Stimulated activated CD4-positive, alpha-beta T cell treated with anti-CD3 and anti-CD28 coated beads, TNF-alpha, amount 100 ng/mL, for 24 hours (primary cell): ENCODE results near the gene TAF4.
"Not testable (repeated sequence)": the region's sequence is repeated elsewhere in the genome, so short reads cannot be mapped to it uniquely, and the experiment has no call there.

Source experiments
- DNase-seq, 3 experiments: peaks; one replicate each; pipeline ENCODE4 v3.0.0-alpha.2; 2020; ENCODE audit warnings: low read depth in 3 of 3

TAF4 gene

DNA sequence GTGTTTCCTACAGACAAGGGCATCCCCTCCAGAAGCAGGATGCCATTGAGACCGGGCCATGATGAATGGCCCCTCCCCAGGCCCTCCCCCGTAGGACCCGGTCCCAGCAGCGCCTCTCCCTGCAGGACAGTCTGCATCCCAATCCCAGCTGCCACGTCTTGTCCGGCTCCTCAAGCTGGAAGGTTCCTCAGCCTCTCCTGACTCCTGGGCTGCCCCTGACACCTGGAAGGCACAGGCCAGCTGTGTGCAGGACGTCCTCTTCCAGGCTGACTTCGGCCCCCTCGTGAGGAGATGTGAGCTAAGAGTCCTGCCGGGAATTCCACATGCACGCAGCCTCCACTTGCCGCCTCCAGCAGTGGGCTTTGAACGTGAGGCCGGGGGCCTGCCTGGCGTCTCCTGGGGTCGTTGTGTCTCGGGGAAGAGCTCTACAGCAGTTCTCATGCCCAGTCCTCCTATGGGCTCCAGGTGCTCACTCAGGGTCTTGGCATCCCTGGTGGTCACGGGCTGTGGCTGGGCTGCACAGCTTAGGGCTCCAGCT lies 64.4 kb downstream of the TAF4 start:
- DNase-seq: no peak

DNA sequence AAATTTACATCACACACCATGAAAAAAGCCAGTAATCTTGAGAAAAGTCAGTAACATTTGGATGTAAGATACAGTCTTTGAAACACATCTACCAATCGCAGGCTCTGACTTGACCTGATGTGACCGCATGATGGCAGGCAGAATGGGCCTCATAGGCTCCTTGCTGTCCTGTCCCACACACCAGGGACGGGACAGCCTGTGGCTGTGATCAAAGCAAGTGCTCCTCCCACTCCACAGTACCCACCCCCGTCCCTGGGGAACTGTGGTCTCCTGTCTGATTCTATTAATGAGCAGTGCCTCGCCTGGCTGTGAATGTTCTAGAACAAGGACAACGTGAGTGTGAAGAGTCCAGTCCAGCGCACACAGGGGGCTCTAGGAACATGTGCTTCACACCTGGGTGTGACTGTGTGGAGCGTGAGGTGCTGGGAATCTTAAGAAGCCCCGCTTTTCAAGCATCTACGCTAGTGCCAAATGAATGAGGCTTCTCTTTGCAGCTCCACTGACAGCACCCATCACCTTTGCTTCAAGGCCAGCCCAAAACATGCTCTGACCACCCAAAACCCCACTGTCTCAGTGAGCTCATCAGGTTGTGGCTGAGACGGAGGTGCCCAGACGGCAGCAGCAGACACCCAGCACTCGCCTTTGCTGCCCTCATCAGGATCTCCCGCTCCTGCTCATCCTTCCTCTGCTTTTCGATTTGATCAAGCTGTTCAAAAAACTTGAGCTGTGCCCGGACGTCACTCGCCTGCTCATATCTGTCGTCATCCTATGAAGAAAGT lies 67.1 kb downstream of the TAF4 start:
- no peak for DNase-seq

DNA sequence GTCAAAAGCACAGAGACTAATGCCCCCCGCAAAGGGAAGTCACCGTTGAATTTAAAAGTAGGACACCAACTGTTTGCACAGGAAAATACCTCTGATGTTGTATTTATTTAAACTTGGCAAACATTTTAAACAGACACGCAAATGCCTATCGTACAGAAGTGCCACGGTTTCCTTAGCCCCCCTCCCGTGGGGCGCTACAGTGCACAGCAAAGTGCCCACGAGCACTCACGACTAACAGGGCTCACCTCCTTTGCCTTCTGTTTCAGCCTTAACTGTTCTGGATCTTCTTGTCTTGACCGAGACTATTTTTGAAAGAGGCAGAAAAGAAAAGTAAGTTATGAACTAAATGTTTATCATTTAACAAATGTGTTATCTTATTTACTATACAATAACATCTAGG lies 67.8 kb downstream of the TAF4 start:
- DNase-seq: no peak

DNA sequence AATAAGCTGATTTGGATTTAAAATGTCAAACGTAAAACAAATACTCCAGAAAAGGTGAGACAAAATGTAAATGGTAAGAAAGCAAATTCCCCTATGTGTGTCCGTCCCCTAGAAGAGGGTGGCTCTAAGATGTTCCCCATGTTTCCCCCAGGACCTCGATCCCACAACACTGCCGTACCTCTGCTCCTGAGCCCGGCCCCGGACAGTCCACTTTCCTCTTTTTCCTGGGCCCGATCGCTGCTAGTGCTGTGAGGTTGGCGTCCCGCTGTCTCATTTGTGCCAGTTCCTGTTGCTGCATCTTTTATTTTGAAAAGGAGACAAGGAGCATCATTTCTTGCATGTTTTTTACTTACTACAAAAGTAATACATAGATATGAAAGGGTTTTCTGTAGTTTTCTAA lies 68.3 kb downstream of the TAF4 start:
- DNase-seq: no peak

DNA sequence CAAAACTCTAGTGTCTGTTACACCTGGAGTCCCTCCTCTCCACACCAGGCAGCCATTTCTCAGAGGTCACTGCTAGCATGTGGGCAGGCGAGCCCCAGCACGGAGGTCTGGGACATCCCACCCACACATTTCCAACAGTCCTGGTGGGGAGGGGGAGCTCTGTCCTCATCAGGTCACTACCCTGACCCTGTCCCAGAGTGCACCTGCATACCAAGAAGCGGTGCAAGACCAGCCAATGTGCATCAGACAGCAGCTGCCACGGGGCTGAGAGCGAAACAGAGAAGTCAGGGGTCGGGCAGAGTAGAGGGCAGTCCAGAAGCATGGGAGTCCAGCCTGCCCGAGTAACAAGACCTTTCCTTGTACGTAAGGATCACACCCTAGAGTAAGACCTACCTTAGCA lies 71.1 kb downstream of the TAF4 start:
- DNase-seq: no peak

DNA sequence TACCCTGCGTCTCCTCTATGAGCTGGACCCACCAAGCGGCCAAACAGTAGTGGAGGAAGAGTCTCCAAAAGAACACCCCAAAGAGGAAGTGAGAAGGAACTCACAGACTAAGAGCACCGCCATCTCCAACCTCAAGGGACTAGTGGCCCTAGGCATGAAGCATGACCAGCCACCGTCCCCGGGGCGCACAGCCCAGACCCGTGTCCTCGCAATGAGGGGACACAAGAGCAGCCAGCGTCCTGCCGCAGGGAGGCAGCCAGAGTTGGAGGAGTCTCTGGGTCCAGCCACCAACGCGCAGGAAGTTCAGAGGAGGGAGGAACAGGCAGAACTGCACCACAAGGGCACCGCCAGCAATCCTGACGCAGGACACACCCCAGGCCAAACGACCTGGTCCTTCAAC lies 72.6 kb downstream of the TAF4 start:
- DNase-seq: no peak

DNA sequence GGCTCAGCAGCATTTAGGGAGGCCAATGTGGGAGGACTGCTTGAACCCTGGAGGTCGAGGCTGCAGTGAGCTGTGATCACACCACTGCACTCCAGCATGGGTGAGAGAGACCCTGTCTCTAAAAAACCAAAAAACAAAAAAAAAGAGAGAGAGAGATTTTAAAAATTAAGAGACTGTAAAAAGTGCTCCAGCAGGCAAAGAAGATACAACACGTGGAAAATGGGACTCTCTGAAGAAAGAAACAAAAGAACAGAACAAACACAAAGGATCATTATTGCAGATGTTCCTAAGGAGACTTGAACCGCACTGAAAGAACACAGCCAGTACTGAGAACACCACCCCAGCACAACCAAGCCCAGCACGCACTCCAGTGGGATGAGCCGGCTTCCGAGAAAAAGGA lies 74.2 kb downstream of the TAF4 start:
- no peak for DNase-seq

DNA sequence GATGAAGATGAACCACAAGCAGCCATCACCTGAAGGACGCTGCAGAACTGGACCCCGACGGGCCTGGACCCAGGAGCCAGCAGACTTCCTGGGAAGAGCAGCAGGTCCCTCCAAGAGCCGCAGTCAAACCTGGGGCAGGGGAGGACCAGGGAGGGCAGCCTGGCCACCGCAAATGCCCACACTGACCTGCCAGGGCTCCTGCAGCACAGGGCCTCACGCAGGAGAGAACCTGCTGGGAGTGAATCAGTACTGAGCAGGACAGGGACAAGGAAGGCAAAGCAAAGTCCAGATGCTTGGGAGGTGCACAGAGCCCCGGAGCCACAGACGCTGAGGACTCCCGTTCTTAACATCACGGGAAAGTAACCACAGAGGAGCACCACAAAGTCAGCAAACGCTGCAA lies 75.2 kb downstream of the TAF4 start:
- no peak for DNase-seq

DNA sequence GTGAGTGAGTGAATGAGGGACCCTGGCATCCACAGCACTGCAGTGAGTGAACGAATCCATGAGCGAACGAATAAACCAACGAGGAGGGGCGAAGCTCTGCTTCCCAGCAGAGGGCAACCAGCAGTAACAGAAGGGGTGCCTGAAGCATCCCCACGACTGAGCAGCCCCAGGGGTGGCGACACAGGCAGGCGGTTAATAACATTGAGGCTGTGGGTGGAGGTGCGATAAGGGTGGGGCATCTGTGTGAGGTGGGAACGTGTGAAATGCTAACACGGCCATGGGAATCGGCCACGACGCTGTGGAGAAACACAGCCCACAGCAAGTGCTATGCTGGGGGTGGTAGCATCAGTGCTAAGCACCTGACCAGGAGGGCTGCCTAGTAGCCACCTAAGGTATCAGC lies 75.9 kb downstream of the TAF4 start:
- DNase-seq: no peak

DNA sequence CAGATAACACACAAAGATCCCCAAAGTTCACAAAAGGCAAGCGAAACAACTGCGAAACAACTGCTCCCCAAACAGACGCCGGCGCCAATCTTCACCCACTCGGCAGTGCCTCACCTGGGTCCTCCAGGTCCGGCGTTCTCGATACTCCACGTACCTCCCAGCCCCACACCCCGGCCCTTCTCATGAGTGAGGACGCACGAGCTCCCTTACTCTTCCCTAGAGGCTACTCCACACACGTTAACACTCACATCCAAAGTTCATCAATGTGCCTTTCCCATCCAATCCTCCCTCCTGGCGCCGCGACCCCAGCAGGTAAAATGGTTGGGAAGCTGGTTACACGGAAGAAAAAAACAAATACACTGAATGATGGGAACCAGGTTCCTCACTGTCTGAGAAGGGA lies 77.0 kb downstream of the TAF4 start:
- DNase-seq: no peak

DNA sequence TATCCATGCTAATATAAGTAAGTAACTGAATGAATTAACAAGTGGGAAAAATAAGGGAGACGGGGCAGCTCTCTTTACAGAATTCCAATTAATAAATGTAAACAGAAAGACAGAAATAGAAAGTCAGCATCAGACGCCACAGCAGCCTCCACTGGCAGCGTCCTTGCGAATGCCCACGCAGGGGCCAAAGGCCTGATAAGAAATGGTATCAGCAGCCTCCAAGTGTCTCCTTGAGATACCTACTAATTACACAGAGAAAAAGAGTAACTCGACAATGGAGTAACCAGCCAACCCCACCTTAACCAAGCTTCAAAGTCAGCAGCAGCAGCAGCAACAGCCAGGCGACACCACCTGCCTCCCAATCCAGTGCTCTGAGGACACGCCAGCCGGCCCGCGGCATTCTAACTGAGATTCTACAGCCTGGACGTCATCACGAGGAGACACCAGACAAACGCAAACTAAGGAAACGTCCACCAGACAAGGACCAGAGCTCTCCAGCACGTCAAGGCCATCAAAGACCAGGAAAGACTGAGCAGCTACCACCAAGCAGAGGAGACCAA lies 78.8 kb downstream of the TAF4 start:
- no peak for DNase-seq

DNA sequence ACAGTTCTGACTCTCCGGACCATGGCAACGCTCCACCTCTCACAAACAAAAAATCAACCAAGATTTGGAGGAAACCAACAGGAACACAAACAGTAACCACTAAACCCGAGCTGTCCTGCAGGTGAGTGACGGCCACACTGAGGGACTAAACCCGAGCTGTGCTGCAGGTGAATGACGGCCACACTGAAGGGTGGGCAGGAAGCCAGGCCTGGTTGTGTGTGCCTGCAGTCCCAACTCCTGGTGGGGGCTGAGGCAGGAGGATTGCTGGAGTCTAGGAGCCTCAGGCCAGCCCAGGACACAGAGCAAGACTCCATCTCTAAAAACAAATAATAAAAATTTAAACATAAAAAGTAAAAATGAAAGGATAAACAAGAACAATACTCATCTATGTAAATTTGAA lies 80.6 kb downstream of the TAF4 start:
- DNase-seq: no peak

DNA sequence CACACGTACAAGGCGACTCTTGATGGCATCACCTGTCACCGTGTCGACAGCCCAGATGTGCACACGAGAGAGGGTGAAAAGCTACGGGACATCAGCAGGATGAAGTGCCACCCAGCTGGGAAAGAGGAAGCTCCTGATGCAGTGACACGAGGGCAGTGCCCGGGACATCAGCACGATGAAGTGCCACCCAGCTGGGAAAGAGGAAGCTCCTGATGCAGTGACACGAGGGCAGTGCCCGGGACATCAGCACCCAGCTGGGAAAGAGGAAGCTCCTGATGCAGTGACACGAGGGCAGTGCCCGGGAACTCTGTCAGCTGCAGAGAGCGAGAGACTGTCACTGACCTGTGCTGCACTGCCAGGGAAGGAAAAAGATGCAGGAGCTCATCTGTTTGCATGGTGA lies 81.2 kb downstream of the TAF4 start:
- DNase-seq: not testable (repeated sequence)

DNA sequence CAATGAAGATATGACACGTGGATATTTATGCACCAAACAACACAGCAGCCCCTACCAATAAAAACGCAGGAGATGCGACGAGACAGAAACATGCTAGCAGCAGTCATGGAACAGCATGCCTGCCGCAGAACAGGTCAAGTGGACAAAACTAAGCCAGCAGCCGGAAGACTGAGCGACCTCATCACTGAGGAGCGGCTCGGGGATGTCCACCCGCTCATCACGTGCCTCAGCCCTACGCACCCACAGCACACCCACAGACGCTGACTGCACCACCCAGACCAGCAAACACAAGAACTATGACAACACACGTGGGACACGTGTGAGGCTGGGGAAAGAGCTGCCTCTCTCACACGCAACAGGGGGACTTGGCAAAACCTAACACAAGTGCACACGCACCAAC lies 81.7 kb downstream of the TAF4 start:
- no peak for DNase-seq

DNA sequence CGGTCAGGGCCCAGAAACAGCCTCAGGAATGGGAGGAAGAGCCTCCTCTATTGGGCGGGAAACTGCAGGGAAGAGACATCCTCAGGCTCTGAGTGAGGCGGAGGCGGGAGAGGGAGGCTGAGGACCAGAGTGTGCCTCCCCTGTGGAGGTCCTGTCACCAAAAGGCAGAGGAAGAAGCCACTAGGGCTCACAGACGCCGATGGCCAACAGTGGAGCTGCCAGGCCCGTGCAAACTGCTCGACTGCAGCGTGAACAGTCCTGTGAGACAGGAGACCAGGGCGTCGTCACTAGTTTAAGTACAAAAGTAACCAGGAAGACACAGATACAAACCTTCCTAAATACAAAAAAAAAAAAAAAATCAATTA lies 82.7 kb downstream of the TAF4 start:
- DNase-seq: no peak

DNA sequence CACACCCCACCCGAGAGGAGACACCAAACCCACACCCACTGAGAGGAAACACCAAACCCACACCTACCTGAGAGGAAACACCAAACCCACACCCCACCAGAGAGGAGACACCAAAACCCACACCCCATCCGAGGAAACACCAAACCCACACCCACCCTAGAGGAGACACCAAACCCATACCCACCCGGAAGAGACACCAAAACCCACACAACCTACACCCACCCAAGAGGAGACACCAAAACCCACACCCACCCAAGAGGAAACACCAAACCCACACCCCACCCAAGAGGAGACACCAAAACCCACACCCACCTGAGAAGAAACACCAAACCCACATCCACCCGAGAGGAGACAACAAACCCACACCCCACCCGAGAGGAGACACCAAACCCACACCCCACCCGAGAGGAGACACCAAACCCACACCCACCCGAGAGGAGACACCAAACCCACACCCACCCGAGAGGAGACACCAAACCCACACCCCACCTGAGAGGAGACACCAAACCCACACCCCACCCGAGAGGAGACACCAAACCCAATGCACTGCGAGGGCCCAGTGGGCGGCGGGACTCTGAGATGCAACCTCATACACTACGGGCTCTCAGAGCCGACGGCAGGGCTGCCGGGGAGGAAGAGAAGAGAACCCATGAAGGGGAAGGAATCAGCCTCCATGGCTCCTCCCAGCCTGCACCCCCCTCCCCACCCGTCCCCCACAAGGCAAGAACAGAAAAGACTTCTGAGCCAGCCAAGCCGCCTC lies 83.3 kb downstream of the TAF4 start:
- no peak for DNase-seq

DNA sequence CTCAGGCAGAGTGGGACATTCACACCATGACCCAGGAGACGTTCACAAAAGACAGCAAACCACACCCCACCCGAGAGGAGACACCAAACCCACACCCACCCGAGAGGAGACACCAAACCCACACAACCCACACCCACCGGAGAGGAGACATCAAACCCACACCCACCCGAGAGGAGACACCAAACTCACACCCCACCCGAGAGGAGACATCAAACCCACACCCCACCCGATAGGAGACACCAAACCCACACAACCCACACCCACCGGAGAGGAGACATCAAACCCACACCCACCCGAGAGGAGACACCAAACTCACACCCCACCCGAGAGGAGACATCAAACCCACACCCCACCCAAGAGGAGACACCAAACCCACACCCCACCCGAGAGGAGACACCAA lies 84.0 kb downstream of the TAF4 start:
- DNase-seq: not testable (repeated sequence)

DNA sequence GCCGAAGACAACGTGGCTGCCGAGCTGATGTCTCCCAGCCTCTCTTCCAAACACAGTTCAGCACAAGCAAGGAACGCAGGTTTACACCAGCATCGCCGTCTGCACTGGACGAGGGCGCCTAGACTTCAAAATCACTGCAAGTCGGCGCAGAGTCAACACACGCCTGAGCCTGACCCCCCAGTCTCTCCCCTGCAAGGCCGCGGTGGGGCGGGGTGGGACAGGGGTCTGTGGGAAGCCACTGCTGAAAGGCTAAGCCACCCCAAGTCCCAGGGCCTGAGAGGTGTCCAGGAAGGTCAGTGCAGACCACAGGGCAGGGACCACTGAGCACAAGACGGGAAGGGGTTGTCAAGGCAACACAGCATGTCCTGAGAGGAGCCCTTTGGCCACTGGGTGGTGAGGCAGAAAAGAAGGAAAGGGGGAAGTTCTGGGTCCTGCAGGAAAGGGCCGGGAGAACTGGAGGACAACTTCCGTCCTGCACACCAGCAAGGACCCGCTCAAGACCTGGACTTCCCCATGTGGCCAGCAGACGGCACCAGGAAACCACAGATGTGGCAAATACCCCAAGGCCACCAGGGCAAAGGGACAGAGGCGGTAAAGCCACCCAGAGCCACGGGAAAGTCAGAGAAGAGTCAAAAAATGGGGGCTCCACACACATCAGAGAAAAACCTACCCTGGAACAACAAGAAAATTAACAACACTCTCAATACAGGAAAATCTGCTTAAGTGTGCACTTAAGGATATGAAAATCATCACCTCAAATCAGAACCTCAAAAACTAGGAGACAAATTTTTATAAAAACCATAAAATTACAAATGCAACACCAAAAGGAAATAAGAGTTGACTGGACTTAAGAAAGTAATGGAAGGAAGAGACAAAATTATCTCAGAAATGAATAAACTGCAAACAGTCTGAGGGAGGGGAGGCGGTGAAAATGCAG lies 84.8 kb downstream of the TAF4 start:
- no peak for DNase-seq

DNA sequence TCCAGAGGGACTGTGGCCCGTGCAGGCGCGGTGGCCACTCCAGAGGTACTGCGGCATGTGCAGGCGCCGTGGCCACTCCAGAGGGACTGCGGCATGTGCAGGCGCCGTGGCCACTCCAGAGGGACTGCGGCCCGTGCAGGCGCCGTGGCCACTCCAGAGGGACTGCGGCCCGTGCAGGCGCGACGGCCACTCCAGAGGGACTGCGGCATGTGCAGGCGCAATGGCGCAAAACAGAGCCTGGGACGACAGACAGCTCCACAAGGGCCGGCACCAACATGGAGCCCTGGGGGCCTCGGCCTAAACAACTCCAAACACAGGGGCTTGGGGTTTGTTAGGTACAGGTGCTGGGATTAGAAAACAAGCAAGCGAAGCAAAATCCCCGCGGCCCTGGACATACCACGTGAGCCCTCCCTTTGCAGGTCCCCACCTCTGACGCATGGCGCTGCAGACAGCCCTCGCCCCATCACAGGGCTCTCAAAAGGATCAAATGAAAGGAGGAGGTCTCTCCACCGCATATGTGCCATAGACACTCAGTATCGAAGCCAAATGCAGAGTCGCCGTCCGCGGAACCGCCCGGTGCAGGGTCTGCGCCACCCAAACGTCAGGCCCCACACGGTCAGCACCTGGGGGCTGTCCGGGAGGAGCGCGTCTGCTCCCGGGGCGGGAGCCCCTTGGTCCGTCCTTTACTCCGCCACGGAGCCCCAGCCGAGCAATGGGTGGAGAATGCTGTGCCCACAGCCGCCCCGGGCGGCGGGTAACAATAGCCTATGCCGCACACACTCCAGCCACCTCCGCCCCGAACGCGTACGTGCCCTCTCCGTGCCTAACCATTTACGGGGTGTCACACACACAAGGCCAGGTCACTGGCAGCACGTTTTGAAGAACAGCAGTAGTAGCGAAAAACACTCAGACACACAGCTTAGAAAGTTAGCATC lies 85.7 kb downstream of the TAF4 start:
- no peak for DNase-seq

DNA sequence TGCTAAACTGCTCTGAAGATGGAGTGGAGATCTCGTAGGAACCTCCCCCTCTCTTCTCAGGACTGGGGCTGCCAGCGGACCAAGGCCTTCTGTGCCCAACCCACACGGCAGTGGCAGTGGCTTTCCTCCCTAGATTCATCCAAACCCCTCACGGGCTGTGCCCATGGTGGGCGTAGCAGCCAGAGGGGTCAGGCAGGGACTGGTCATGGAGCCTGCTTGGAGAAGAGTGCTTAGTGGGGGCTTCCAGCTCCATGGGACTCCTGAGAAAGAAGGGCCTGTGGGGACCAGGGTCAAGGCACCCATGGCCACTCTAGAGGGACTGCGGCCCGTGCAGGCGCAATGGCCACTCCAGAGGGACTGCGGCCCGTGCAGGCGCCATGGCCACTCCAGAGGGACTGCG lies 86.6 kb downstream of the TAF4 start:
- no peak for DNase-seq

DNA sequence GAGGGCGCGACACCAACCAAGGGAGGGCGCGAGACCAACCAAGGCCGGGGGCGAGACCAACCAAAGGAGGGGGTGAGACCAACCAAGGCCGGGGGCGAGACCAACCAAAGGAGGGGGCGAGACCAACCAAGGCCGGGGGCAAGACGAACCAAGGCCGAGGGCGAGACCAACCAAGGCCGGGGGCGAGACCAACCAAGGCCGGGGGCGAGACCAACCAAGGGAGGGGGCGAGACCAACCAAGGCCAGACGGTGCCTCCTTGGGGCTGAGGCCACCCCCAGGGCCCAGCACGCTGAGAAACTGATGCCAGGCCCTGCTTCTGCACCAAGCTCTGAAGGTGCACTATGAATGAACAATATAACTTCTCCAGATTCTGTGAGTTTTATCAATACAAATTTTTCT lies 87.2 kb downstream of the TAF4 start:
- no peak for DNase-seq
